ENCODE measurements around the gene UPF1.

Gene UPF1

DNA sequence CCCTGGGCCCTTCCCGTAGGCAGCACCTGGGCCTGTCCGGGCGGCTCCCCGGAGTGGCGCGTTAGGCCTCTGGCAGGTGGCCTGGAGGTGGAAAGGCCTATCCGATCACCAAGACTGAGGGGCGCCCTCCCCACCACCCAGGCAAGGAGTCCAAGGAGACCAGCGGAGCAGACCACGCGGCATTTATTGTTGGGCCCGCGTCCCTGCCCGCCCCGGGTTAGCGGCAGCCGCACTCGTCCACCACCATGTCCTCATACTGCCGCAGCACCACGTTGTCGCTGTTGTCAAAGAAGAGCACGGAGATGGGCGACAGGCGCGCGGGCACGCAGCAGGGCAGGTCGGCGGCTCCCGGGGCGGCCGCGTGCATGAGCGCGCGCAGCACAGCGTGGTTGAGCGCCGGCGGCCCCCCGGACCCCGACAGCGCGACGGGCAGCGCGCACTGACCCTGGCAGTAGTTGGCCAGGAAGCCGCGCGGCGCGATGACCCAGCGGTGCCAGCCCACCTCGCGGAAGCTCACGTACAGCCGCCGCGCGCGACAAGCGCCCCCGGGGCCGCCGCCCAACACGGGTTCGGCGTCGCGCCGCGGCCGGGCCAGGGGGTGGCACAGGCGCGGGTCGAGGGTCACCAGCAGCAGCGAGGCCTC lies 36.7 kb downstream of the UPF1 start:
- FAIRE-seq (peak; percentile 26), DNase-seq (ENCODE audit: insufficient read length, low spot score) (no peak)

DNA sequence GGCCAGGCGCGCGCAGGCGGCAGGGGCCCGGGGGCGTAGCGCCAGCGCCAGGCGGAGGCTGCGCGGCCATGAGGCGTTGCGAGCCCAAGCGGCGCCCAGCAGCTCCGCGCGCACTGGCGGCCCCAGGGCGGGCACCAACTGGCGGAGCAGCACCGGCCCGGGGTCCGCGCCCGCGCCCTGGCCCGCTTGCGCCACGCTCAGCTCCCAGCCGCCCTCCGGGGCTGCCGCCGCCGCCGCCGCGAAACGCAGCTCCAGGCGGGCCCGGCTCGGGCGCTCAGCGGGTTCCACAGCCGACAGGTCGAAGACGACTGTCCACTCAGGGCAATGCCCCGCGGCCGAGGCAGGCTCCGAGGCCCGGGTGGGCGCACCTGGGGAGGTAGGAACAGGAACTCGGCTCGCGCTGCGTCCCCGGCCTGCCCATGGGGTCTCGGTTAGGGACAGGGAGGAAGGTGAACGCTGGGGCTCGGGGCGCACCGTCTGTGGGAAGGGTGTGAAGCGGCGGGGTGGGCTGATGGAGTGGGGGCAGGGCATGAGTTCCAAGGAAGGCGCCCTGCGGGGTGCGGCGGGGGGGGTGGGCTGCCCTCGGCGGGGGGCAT lies 37.4 kb downstream of the UPF1 start:
- DNase-seq (ENCODE audit: insufficient read length, low spot score) (no peak), FAIRE-seq (no peak)

- FAIRE-seq = no peak
These were observed 38.2 kb downstream of the UPF1 start for GRCh38 chr19:18869781-18870530.

DNA sequence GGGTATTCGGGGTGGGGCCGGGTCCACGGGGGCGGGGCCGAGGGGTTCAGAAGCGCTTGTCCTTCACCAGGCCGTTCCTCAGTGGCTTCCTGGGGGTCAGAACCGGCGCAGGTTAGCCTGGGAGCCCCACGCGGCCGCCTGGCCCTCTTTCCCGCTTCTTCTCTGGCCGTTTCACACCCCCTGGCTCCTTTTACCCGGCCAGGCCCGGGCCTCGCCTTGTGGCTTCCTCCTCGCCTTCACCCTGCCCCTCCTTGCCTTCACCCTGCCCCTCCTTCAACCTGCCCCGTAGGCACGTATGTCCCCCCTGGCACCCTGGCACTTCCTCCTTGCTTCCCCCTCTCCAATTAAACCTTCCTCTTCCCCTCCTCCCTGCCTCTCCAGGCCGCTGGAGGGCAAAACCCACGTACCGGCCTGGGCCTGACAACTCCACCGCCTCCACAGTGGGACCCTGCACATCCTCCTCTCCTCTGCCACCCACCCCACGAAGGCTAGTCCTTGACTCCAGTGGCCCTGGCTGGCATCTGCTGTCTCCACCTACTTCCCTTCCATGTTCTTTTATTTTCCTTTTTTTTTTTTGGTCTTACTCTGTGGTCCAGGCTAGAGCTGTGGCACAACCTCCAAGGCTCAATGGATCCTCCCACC lies 38.9 kb downstream of the UPF1 start:
- DNase-seq (ENCODE audit: insufficient read length, low spot score) (no peak), FAIRE-seq (no peak)

More at GRCh38 chr19:18869781-18870530, 38.2 kb downstream of the UPF1 start:
- no peak for DNase-seq (ENCODE audit: insufficient read length, low spot score)

GRCh38 chr19:18871543-18871942 lies 39.8 kb downstream of the UPF1 start:
- DNase-seq (ENCODE audit: insufficient read length, low spot score) = no peak

GRCh38 chr19:18875726-18876125 lies 44.0 kb downstream of the UPF1 start:
- DNase-seq (ENCODE audit: insufficient read length, low spot score) (no peak), FAIRE-seq (no peak)

More at GRCh38 chr19:18871543-18871942, 39.8 kb downstream of the UPF1 start:
- no peak for FAIRE-seq

DNA sequence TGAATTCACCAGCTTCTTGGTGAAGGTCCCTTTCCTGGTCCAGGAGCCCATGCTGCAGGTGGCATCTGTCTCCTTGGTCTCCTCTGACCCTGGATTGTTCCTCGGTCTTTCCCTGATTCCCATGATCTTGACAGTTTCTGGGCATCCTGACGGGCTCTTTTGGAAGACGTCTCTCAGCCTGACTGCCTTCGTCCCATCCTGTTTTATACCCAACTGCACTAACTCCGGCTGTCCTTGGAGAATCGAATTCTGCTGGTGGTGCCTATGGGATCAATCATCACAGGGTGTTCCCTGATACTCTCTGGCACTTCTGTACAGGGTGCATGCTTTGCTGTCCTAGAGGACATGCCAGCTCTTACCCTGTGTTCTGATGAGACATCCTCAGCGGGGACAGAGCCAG lies 45.1 kb downstream of the UPF1 start:
- no peak for DNase-seq (ENCODE audit: insufficient read length, low spot score)
- no peak for FAIRE-seq

GRCh38 chr19:18878058-18878797 lies 46.5 kb downstream of the UPF1 start:
- no peak for FAIRE-seq
- DNase-seq (ENCODE audit: insufficient read length, low spot score) = no peak

DNA sequence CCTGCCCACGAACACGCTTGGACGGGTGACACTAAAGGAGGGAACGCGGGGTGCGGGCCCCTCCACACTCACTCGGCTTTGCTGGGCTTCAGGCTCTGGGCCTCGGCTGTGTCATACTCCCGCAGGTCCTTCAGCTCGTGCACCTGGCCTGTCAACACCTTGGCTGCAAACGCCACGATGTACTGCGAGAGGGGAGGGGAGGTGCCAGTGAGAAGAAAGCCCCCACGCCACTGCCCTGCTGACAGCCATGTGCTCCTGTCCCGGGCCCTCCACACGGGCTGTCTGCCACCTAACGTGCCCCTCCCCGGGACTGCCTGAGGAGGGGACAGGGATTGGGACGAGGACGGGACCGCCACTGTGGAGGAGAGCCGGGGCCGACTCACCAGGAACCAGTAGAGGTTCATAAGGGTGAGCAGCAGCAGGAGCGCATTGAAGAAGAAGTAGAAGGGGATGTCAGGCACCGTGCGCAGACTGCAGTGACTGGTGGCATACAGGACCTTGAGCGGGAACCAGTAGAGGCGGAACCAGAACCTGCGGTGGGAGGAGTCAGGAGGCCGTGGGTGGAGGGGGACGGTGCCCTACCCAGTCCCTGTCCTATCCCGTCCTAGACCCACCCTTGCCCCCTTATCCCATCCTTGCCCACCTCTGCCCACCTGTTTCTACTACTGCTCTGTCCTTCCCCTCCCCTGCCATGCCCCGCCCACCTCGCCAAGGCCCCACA lies 47.3 kb downstream of the UPF1 start:
- FAIRE-seq (no peak), DNase-seq (ENCODE audit: insufficient read length, low spot score) (no peak)

GRCh38 chr19:18879579-18880373 lies 48.0 kb downstream of the UPF1 start:
- DNase-seq (ENCODE audit: insufficient read length, low spot score) (no peak), FAIRE-seq (peak; percentile 60)

- no peak for DNase-seq (ENCODE audit: insufficient read length, low spot score)
- no peak for FAIRE-seq
These were observed 49.7 kb downstream of the UPF1 start for GRCh38 chr19:18881491-18881890.

- DNase-seq (ENCODE audit: insufficient read length, low spot score) = no peak
- FAIRE-seq = no peak
These were observed 52.0 kb downstream of the UPF1 start for GRCh38 chr19:18883526-18884304.

DNA sequence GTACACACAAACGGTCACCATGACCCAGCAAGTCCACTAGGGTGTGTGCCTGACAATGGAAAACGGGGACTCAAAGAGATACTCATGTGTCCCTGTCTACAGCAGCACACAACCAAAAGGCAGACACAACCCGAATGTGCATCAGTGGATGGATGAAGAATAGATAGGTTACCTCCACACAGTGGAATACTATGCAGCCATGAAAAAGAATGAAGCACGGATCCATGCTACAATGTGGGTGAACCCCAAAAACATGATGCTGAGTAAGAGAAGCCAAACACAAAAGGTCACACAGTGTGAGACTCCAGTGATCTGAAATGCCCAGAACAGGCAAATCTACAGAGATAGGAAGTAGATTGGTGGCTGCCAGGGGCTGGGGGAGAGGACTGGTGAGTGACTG lies 55.2 kb downstream of the UPF1 start:
- FAIRE-seq = no peak
- DNase-seq (ENCODE audit: insufficient read length, low spot score) = no peak

GRCh38 chr19:18889949-18890745 lies 58.4 kb downstream of the UPF1 start:
- DNase-seq (ENCODE audit: insufficient read length, low spot score) (no peak), FAIRE-seq (no peak)

- FAIRE-seq (no peak), DNase-seq (ENCODE audit: insufficient read length, low spot score) (no peak)
These were observed 62.0 kb downstream of the UPF1 start for GRCh38 chr19:18893587-18894253.

- DNase-seq (ENCODE audit: insufficient read length, low spot score) (no peak), FAIRE-seq (no peak)
These were observed 62.7 kb downstream of the UPF1 start for GRCh38 chr19:18894254-18895037.

Measured in HTR-8/SVneo (cell line).